Measurements from ENCODE around the gene EMILIN1.

DNA sequence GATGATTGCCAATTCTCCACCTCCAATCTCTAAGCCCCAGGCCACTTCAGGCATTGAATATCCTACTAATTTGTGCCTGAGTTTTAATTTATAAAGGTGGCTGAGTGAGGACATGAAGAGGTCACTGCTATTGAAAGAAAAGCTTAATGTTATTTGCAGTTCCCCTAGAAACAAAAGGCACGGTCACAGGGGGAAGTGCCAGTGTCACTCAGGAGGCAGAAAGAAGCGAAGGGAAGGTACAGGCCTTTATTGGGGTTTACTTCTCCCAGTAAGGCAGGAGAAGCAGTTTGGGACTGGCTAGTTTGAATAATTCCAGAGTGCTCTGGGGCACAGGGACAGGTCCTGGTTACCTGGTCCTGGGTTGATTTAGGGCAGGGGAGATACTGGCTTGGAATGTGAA lies 43.5 kb downstream of the EMILIN1 start:
- TF ChIP-seq EZH2 (IDR thresholded peaks at IDR 0.05; ENCODE audit: borderline replicate concordance, low read depth, low read length, poor library complexity, severe bottlenecking) (no peak), CTCF (conservative IDR thresholded peaks at IDR 0.05; ENCODE audit: low read depth, low read length) (no peak)
